ENCODE measurements around the gene PRDM10.

The PRDM10 gene

DNA sequence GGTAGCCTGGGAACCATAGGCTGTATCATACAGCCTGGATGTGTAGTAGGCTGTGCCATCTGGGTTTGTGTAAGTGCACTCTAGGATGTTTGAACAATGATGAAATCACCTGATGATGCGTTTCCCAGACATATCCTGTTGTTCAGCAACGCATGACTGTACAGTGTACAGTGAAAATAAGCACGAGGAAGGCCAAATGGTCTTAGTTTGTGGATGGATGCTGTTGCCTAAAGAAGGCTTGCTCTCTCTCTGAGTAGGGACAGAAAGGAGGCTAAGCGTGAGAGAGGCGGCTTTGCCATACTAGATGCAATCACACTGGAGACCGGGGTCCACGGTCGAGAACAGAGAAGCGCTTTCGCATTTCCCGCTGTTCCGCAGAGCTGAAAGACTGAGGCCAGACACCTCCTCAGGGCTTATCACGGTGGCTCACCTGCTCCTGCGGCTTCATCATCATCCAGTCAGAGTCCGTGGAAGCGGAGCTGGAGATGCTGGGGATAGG is 39.5 kb upstream of the PRDM10 start:
- peak; percentile 79 to 99 for DNase-seq (ENCODE audit: low read depth in 2 of 2)
- TF ChIP-seq, protein P1, sequence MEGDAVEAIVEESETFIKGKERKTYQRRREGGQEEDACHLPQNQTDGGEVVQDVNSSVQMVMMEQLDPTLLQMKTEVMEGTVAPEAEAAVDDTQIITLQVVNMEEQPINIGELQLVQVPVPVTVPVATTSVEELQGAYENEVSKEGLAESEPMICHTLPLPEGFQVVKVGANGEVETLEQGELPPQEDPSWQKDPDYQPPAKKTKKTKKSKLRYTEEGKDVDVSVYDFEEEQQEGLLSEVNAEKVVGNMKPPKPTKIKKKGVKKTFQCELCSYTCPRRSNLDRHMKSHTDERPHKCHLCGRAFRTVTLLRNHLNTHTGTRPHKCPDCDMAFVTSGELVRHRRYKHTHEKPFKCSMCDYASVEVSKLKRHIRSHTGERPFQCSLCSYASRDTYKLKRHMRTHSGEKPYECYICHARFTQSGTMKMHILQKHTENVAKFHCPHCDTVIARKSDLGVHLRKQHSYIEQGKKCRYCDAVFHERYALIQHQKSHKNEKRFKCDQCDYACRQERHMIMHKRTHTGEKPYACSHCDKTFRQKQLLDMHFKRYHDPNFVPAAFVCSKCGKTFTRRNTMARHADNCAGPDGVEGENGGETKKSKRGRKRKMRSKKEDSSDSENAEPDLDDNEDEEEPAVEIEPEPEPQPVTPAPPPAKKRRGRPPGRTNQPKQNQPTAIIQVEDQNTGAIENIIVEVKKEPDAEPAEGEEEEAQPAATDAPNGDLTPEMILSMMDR (IDR thresholded peaks at IDR 0.05; ENCODE audit: low read depth, low read length), result no peak
- H3K4me3 ChIP-seq (replicated peaks in 1 of 2; ENCODE audit: low read depth in 2 of 2, low read length in 2 of 2), result no peak overlapping the region

DNA sequence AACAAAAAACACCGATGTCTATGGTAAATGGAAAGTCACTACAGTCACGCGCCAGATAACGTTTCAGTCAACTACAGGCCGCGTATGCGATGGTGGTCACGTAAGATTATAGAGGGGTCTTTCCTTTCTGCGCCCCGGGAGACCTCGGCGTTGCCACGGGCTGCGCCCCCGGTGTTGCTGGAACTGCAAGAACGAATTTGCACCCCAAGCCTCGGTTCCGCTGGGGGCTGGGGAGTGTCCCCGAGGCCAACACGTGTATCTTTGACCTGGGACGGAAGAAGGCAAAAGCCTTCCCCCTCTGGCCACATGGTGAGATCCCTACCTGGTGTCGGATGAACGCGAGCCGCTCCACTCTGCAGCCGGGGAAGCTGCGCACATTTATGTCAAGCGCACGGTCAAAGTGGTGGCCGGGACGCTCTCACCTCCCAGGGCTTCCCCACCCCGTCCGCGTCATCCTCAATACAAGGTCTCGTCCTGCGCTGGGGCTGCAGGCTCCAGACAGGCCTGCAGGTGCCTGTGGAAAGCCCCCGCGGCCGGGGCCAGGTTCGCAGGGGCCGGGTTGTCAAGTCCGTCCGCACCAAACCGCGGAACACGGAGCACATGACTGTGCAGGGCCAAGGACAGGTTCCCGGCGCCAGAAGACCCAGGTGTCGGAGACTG is 37.8 kb upstream of the PRDM10 start:
- H3K4me3 ChIP-seq (replicated peaks in 1 of 2; ENCODE audit: low read depth in 2 of 2, low read length in 2 of 2), result no peak overlapping the region
- TF ChIP-seq, protein P1 (IDR thresholded peaks at IDR 0.05; ENCODE audit: low read depth, low read length), result no peak
- no peak for DNase-seq (ENCODE audit: low read depth in 2 of 2)

GRCh38 chr11:130037881-130038585 is 35.4 kb upstream of the PRDM10 start:
- H3K4me3 ChIP-seq (replicated peaks in 1 of 2; ENCODE audit: low read depth in 2 of 2, low read length in 2 of 2), result no peak overlapping the region
- DNase-seq (ENCODE audit: low read depth in 2 of 2), result peak; percentile 5 to 57
- TF ChIP-seq, protein P1 (IDR thresholded peaks at IDR 0.05; ENCODE audit: low read depth, low read length), result no peak

DNA sequence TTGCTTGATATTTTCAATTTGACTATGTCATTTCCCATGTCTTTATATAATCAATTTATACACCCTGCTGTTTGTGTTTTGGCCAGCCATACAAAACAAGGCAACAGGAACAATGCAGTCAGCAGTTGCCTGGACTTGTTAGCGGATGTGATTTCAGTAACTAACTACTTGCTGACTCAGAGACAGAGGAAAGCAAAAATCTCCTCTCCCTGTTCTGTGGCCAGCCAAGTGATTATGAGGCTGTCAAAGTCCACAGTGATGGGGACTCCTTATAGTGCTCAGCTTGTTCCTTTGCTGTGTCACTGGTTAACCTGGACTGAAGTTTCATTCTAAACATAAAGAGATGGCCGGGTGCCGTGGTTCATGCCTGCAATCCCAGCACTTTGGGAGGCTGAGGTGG is 34.4 kb upstream of the PRDM10 start:
- peak; percentile 78 to 92 for DNase-seq (ENCODE audit: low read depth in 2 of 2)
- H3K4me3 ChIP-seq (replicated peaks in 1 of 2; ENCODE audit: low read depth in 2 of 2, low read length in 2 of 2), result no peak overlapping the region
- TF ChIP-seq, protein P1 (IDR thresholded peaks at IDR 0.05; ENCODE audit: low read depth, low read length), result no peak

- TF ChIP-seq, protein P1 (IDR thresholded peaks at IDR 0.05; ENCODE audit: low read depth, low read length), result no peak
- no peak overlapping the region for H3K4me3 ChIP-seq (replicated peaks in 1 of 2; ENCODE audit: low read depth in 2 of 2, low read length in 2 of 2)
- no peak for DNase-seq (ENCODE audit: low read depth in 2 of 2)
Observed at GRCh38 chr11:130034236-130034635, 31.6 kb upstream of the PRDM10 start.

GRCh38 chr11:130032931-130033330 is 30.3 kb upstream of the PRDM10 start:
- DNase-seq (ENCODE audit: low read depth in 2 of 2), result no peak
- TF ChIP-seq, protein P1 (IDR thresholded peaks at IDR 0.05; ENCODE audit: low read depth, low read length), result no peak
- H3K4me3 ChIP-seq (replicated peaks in 1 of 2; ENCODE audit: low read depth in 2 of 2, low read length in 2 of 2), result no peak overlapping the region
